Measurements from ENCODE around the gene EDA.

- TF ChIP-seq, protein P1, sequence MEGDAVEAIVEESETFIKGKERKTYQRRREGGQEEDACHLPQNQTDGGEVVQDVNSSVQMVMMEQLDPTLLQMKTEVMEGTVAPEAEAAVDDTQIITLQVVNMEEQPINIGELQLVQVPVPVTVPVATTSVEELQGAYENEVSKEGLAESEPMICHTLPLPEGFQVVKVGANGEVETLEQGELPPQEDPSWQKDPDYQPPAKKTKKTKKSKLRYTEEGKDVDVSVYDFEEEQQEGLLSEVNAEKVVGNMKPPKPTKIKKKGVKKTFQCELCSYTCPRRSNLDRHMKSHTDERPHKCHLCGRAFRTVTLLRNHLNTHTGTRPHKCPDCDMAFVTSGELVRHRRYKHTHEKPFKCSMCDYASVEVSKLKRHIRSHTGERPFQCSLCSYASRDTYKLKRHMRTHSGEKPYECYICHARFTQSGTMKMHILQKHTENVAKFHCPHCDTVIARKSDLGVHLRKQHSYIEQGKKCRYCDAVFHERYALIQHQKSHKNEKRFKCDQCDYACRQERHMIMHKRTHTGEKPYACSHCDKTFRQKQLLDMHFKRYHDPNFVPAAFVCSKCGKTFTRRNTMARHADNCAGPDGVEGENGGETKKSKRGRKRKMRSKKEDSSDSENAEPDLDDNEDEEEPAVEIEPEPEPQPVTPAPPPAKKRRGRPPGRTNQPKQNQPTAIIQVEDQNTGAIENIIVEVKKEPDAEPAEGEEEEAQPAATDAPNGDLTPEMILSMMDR (IDR thresholded peaks at IDR 0.05) = no peak
- TF ChIP-seq ZFX (IDR thresholded peaks at IDR 0.05; ENCODE audit: borderline replicate concordance) = no peak
Observed at GRCh38 chrX:70039758-70040157, 423.8 kb downstream of the EDA start.
